HG03558 (cell line): ENCODE data around the gene VWA5B1.

Source experiments
- ATAC-seq: cut with Tn5 transposase; IDR thresholded peaks from one replicate; pipeline ENCODE4 v1.9.1; 2021; ENCODE audit warnings: moderate number of reproducible peaks; ENCODE audit not compliant: unreplicated experiment; ENCODE audit errors: extremely low read depth

The VWA5B1 gene

DNA sequence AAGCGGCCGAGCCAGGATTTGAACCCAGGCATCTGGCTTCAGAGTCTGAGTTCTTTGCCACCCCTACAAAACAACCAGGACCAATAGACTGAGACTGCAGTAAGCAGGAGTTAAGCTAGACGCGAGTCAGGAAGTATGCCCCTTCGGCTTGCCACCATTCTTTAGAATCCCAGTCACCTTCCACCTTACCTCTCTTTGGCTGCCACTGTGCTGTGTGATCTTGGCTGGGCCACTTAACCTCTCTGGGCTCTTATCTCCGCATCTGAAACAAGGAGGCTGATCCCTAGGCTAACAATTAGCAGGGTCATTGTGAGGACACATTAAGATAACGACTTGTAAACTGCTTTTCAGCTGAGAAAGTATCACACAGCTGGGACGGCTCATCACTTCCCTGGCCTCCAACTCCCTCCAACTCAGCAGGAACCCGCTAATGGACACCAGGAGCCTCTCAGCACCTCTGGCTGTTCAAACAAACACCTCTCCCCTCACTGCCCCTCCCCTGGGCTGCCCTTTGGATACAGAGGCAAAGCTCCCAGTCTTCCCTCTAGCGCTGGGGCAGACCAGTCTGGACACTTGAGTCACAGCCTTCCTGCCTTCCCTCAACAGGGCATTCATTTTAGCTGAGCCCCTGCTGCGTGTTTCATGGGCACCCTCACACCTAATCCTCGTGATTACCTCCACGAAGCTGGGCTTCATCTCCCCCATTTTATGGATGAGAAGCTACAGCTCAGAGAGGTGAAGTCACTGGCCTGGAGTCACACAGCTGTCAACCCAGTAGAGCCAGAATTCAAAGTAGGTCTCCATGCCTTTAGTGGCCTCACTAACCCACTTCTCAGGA lies 112.1 kb downstream of the VWA5B1 start:
- ATAC-seq, result no peak

- ATAC-seq, result no peak
Measured at GRCh38 chr1:20403423-20404145, 112.9 kb downstream of the VWA5B1 start.

GRCh38 chr1:20404466-20404865 lies 113.8 kb downstream of the VWA5B1 start:
- ATAC-seq, result no peak
